SK-MEL-5 (cell line): Measurements from ENCODE around the gene AK9. TPM values are rescaled to one million over a fixed set of nuclear protein-coding genes. Genes with fewer than 3 reads are reported as not detected.
"Not testable (repeated sequence)": the region's sequence is repeated elsewhere in the genome, so short reads cannot be mapped to it uniquely, and the experiment has no call there.

Experiments used
- DNase-seq: peaks from one replicate; pipeline ENCODE4 v3.0.0-alpha.2; 2016; ENCODE audit warnings: low read depth, low spot score
- in situ Hi-C: cut with HindIII; loops from 2 replicates; pipeline ENCODE4 v1.10.0; 2016; ENCODE audit warnings: low sequenced_read_pairs, high pct_unique_total_duplicates, low pct_unique_long_range_greater_than_20kb
- total RNA-seq: library from RNA; depleted of rRNA; stranded (reverse); fragments of >200 nt; shearing (Covaris generic); gene quantifications from 2 replicates; pipeline ENCODE4 v1.2.3, GENCODE V29; 2014

AK9 gene
- total RNA-seq, 1 experiment from 2014 or later = 1.7 TPM

DNA sequence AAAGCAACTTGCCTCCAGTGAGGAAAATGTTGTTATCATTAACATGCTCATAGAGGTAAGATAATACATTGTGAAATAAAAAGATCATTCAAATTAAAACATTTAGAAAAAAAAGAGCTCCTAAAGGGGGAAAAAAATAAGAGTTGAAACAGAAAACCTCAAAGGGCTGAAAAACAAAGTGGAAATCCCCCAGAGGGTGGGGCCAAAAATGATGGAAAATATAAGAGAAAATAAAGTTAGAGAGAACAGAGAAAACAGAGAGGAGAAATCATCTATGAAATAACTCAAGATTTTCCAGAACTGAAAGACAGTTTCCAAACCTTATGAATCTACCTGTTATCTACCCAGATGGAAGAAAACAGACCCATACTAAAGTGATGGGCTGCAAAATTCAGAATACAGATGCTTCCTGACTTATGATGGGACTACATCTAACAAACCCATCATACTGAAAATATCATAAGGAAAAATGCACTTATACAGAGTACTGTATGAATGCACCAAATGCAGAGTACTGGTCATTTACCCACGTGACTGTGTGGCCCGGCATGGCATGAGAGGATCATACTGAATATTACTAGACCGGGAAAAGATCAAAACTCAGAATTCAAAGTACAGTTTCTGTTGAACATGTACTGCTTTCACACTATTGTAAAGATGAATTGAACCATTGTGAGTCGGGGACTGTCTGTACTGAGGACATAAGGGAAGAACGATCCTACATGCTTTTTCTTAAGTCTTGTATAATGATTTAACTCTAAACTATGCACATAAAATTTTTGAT, 212.0 kb downstream of the AK9 start:
- peak; percentile 10 for DNase-seq
- in situ Hi-C loops = no loop called here

DNA sequence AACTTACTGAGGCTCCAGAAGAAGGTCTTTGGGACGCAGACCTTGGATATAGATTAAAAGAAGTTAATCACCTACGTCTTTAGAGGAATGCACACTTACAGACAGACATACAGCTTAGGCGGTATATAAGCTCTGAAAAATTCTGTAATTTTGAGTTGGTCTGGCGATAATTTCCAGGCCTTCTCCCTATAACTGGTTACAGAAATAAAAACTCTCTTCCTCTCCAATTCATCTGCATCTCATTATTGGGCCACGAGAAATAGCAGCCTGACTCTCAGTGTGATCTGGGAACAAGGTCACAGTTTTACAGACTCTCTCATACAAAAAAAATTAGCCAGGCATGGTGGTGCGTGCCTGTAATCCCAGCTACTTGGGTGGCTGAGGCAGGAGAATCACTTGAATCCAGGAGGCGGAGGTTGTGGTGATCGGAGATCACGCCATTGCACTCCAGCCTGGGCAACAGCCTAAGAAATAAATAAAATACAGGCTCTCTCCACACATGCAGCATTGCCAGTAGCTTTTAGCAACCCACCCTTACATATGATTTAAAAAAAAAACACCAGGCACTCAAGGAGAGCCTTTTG, 212.7 kb downstream of the AK9 start:
- DNase-seq = no peak
- in situ Hi-C loops = no loop called here

DNA sequence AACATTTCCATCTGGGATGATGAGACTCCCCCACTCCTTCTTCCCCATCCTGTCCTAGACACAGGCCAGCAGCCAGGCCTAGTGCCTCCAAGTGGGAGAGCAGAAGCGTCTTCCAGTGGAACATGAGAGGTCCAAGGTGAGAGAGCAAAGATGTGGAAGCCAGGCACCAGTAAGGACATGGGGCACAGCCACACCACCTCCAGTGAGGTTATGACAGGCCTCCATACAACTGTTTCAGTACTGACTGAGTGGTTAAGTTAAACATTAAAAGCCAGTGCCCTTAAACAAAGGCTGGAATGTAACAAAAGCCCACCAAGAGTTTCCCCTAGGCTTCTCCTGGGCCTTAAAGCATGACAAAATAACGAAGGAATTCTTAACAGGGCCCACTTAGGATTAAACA, 213.3 kb downstream of the AK9 start:
- DNase-seq = no peak
- in situ Hi-C loops = no loop called here

DNA sequence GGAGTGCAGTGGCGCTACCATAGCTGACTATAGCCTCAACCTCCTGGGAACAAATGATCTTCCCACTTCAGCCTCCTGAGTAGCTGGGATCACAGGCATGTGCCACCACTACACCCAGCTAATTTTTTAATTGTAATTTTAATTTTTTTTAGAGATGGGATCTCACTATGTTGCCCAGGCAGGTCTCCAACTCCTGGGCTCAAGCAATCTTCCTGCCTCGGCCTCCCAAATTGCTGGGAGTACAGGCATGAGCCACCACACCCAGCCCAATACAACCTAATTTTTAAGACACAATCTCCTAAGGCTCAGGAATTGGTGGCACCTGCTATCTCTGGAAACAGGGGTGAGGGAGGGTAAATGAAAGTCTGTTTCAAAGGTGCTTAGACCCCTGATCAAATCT, 213.8 kb downstream of the AK9 start:
- in situ Hi-C loops = no loop called here
- DNase-seq = no peak

DNA sequence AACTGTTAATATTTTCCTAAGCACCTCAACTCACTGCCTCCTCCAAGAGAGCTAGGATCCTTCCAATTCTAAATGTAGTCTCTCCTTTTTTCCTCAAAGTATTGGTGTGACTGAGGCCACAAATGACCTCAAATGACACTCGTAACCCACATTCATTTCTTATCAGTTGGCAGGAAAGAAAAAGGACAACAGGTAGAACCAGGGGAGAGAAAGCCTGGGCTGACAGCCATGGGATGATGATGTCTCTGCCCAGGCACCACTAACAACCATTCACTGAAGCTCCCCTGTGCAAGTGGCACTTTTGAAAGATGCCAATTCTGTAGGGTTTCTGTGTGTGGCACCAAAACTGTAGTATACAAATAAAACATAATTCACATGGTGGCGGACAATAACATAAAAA, 215.4 kb downstream of the AK9 start:
- DNase-seq = no peak
- in situ Hi-C loops = no loop called here

DNA sequence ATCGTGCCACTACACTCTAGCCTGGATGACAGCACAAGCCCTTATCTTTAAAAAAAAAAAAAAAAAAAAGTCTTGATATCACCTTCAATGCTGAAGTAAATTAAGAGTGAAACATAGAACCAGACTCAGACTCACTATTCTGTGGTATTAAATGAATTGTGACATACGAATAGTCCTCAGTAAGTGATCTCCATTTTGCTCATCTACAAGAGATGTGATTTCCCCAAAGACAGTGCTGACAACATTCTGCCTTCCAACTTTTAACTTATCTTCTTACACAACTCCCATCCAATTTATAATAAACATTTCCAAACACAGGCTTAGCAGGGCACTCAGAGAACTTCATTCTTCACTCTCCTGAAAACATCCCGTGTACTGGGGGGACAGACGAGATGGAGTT, 216.0 kb downstream of the AK9 start:
- no peak for DNase-seq
- in situ Hi-C loops = no loop called here

DNA sequence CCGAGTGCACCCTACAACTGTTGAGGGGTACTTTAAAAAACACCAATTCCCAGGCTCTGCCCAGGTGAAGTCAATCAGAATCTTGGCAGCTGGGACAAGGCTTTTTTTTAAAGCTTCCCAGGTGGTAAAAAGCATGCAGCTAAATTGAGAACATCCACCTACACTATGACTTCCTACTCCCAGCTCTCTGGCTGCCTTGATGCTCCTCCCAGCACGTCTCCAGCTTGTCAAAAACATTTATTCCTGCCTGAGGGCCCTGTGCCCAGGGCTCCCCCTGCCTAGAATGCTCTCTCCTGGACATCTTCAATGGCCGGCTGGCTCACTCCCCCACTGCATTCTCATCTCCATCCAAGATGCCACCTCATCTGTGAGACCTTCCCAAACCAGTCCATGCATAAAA, 217.9 kb downstream of the AK9 start:
- no peak for DNase-seq
- in situ Hi-C loops = no loop called here

DNA sequence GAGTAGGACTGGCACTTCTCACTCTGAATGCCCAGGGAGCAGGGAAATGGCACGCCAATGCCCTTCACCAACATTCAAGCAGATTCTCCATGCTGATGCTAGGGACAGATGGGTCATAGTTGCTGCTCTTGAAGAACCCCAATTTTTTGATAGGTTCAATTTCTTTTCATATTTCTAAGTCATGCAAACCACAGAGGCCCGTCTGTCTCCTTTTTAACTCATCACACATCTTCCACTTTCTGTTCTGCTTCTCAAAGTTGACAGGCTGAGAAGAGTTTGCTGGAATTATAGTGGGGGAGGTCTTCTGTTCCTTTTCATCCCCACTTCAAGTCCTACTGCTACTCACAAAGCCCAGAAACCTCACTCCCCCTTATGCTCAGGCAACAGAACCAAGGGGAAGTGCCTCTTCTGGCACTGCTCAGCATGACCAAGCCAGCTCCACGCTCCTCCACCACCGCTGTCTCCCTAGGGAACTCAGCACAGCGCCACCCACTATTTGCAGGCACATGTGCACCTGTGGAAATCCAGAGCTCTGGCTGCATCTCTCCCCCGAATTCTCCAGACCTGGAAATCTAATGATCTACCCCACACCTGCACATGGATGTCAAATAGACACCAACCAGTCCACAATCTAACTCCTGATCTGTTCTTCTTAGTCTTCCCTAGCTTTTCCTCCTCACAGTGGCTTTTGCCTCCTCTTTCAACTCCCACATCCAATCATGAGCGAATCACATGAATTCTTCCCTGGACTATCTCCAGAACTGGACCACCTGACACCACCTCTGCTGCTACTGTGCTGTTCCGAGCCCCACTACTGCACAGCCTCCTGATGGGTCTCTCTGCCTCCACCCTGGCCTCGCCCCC, 218.6 kb downstream of the AK9 start:
- in situ Hi-C loops = no loop called here
- no peak for DNase-seq

DNA sequence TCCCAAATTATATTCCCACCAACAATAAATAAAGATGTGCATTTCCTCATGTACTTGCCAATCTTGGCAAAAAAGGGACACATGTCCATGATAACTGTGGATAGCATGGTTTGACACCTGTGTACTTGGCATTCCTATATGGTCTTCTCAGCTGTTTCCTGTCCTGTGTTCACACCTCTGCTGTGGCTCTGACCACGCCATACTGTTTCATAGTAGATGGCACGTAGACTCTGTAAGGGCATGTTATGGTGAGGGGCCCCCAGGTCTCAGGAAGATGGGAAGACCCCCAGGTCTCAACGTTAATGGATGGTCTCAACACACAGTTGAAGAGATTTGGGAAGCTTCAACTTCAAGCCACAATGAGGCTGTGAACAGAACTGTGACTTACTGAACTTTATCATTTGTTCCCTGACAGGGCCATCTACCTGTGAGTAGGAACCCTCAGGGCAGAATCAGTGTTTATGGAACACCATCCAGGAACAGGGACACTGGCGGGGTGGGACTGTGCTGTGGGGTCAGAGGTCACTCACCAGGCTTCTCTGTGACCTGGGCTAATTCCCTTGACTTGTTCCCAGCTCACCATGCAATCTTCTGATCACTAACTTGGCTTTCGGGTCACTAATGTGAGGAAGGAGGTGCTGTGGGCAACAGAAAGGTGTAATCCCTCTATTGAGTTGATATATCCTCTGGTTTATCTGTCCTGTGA, 219.7 kb downstream of the AK9 start:
- no peak for DNase-seq
- in situ Hi-C loops = no loop called here

DNA sequence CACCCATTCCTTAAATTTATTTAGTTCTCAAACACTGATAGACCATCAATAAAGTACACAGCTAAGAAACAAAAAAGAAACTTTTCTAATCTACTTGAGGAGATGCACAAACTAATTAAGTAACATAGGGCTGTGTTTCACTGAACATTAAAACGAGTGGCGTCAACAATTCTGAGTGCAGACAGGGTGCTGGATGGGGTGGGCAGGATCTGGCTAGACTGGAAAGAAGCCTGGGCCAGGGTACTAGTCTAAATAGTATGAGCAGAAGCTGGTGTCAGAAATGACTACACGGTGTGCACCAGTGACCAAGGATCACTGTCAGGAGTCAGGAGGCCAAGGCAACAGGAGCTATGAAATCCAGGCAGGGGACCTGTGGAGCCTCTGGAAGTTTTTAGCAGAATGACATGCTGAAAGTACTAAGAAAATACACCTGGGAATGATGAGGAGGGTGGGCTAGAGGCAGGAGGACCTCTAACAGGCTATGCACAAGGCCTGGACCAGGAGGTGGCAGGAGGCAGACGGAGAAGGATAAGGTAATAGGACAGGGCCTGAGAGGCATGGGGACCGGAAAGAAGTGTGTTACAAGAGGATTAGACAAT, 221.3 kb downstream of the AK9 start:
- in situ Hi-C loops = no loop called here
- no peak for DNase-seq

DNA sequence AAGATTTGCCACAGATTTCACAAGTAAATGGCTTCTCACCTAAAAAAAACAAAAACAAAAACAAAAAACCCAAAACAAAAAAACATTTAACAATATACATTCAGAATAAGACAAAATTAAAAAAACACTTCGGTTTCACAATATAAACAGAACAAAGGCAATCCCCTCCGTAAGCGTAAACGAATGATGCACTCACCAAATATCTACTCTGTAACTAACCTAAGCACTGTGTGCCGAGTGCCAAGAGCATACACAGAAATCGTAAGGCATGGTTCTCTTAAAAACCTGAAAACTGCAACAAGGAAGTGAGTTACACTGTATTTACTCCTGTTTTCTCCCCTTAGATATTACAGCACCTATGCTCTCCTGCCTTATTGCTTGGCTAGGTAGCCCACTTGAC, 223.3 kb downstream of the AK9 start:
- in situ Hi-C loops = no loop called here
- no peak for DNase-seq

DNA sequence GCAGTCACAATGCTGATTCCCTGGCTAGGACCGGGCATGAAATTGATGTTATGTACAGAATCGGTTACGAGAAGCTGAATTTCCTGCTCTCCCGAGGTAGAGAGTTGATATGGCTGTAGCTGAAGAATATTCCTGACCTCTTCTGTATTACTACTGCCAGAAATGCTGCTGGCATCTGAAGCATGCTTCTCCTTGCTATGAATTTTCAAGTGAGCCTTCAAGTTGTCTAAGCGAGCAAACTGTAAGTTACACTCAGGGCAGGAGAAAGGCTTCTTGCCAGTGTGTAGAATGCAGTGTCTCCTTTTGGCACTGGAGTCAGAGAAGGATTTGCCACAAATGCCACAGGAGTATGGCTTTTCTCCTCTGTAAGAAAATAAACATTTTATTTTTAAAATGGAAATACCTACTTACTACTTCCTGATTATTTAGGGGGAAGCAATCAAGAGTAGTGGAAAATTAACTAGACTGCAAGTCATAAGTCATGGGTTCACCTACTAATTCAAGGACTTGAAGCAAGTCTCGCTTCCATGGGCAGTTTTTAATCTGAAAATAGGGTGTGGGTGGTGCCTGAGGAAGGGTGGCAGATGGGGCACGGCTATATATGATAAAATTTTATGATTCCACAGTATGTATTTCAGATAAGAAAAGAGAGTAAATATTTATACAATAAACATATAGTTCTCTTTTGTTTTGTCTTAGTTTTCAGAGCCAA, 224.6 kb downstream of the AK9 start:
- in situ Hi-C loops = no loop called here
- DNase-seq = no peak

DNA sequence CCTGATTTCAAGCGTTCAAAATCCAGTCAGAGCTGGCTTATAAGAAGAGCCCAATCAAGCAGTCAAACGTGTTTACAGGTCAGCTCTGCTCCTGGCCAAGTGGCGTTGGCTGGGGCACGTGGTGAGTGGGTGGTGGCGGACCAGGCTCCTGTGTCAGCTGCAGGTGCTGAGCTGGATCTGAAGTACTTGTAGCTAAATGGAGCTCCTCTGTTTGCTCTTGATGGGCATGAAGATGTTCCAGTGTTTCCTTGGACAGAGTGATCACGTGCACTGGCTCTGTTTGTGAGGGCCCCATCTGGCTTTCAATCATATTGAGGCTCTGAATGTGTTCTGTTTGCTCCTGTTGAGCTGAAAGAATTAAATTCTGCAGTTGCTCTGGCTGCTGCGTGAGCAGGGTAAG, 225.2 kb downstream of the AK9 start:
- DNase-seq = no peak
- in situ Hi-C loops = no loop called here

DNA sequence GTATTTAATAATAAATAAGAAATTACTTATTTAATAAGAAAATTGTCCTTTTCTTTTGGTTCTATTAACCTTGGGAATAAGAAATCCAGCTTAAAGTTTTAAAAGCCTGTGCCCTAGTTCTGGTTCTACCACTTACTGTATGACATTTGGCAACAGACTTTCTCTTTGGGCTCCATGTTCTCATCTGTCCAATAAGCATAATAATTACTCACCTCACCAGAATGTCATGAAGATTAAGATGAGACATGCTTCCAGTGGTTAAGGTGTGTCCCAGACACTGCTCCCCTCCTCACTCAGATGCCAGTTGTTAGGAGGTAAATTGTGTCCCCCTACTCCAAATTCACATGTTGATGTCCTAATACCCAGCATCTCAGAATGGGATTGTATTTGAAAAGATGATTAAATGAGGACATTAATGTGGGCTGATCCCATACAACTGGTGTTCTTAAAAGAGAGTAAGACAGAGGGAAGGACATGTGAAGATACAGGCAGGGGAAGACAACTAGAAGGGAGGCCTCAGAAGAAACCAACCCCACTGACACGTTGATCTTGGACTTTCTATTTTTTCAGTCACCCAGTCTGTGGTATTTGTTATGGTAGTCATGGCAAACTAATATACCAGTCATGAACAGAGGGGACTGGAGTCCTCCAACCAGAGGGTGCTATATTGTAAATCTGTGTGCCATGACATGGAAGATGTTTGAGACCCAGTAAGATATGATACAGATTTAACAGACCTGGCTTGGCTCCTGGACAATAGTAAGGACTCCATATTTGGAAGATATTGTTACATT, 229.1 kb downstream of the AK9 start:
- DNase-seq = no peak
- in situ Hi-C loops = no loop called here

DNA sequence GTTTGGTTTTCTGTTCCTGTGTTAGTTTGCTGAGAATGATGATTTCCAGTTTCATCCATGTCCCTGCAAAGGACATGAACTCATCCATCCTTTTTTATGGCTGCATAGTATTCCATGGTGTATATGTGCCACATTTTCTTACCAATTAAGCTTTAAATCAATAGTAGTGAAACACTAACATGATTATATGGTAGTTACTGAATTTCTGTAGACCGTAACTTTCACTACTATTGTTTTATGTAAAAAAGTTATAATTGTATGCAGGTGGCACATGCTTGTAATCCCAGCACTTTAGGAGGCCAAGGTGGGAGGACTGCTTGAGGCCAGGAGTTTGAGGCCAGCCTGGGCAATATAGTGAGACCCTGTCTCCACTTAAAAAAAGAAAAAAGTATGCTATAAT, 229.8 kb downstream of the AK9 start:
- in situ Hi-C loops, DNase-seq: not testable (repeated sequence)

DNA sequence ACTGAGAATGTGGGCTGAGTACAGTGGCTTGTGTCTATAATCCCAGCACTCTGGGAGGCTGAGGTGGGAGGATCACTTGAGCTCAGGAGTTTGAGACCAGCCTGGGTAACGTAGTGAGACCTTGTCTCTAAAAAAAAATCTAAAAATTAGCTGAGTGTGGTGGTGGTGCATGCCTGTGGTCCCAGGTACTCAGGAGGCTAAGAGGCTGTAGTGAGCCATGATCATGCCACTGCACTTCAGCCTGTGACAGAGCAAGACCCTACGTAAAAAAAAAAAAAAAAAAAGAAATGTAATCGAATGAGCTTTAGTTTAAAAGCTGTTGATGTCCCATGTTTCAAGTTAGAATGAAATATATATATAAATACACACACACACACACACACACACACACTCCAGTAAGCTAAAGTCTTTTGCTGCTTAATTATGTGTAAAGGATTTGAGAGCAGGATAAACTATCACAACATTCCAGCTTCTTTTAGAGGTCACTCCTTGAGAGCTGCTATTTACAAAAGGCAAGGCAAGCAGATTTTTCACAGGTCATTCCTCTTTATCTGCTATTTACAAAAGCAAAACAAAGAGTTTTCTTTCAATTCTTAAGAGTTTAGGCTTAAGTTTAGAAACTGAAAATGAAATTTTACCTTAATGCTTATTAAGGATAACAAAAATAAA, 230.7 kb downstream of the AK9 start:
- DNase-seq = no peak
- in situ Hi-C loops = no loop called here
